Mesothelial cell of epicardium (in vitro differentiated cells): ENCODE results near the gene DAAM1. TPM values are rescaled to one million over a fixed set of nuclear protein-coding genes. Genes with fewer than 3 reads are reported as not detected.

ENCODE experiments used
- DNase-seq, 2 experiments: peaks; one replicate each; pipeline ENCODE4 v3.0.0; 2021; ENCODE audit warnings: low spot score in 2 of 2; ENCODE audit not compliant: unreplicated experiment in 2 of 2
- H3K27ac Mint-ChIP-seq: 2 replicates; pipeline ENCODE4 v1.8.0; 2021; ENCODE audit warnings: mixed read lengths
- H3K27me3 Mint-ChIP-seq: 2 replicates; pipeline ENCODE4 v1.8.0; 2021; ENCODE audit warnings: low read depth, mixed read lengths
- H3K36me3 Mint-ChIP-seq: 2 replicates; pipeline ENCODE4 v1.8.0; 2021; ENCODE audit warnings: mixed read lengths
- H3K4me1 Mint-ChIP-seq: 2 replicates; pipeline ENCODE4 v1.8.0; 2021; ENCODE audit warnings: mixed read lengths
- H3K4me3 Mint-ChIP-seq: 2 replicates; pipeline ENCODE4 v1.8.0; 2021; ENCODE audit warnings: mild to moderate bottlenecking, moderate library complexity, mixed read lengths
- H3K9me3 Mint-ChIP-seq: 2 replicates; pipeline ENCODE4 v1.8.0; 2021; ENCODE audit warnings: mixed read lengths
- CTCF ChIP-seq: fragments of 200-600 bp; sonication (generic); IDR thresholded peaks from one replicate; pipeline ENCODE4 v1.5.0; 2021; ENCODE audit warnings: antibody characterized with exemption; ENCODE audit not compliant: unreplicated experiment
- total RNA-seq: library from RNA; stranded (reverse); gene quantifications from 3 replicates; pipeline ENCODE4 v1.2.1, GENCODE V29; 2021

DAAM1 gene
- total RNA-seq, 1 donor from 2014 or later, result 44.2 TPM

DNA sequence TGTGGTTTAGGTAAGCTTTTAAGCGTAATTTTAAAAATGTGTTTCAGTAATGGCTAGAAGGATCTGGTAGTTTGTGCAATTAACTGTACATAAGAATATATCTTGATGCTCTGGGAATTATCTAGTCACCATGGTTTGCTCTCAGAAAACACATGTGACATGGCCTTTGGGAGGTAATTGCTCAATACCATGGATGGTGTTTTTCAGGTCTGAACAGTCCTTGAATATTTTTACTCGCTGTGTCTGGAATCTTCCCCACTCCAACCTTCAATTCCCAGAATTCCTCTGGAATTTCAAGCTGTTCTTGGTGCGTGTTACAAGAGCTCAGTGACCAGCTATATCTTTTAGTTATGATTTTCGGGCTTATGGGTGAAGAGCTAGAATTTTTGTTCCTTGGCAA lies 85.3 kb downstream of the DAAM1 start:
- no peaks in the 10 kb centered on the region for H3K27me3 Mint-ChIP-seq
- peaks cover under 1% of the 10 kb centered on the region for H3K9me3 Mint-ChIP-seq
- peaks cover 33% of the 10 kb centered on the region for H3K4me1 Mint-ChIP-seq
- peaks cover 6% of the 10 kb centered on the region for H3K36me3 Mint-ChIP-seq
- H3K4me3 Mint-ChIP-seq, result no peak overlapping the region
- TF ChIP-seq CTCF, result no peak
- no peak overlapping the region for H3K27ac Mint-ChIP-seq
- DNase-seq, result no peak

GRCh38 chr14:59274991-59275391 lies 86.5 kb downstream of the DAAM1 start:
- Mint-ChIP-seq H3K27ac (peak overlapping the region; percentile 12), H3K4me3 (no peak overlapping the region)

DNA sequence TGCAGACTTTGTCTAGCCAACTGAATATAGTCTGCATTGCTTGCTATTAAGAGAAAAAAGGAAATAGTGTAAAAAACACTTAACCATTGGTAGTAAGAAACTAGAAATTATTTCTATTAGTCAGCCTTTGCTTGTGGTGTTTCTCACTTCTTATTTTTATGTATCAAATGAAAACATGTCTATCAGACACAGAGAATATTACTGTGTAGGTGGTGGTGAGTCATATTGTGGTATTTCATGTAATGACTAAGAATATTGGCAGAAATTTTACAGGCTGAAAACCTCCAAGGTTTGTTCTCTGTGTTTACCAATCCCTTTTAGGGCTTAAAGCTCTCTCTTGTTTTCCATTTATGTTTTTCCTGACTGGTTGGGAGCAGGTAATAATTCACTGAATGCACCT lies 87.2 kb downstream of the DAAM1 start:
- no peak overlapping the region for H3K27ac Mint-ChIP-seq
- H3K4me1 Mint-ChIP-seq, result peaks cover 33% of the 10 kb centered on the region
- DNase-seq, result no peak
- no peak for TF ChIP-seq CTCF
- H3K27me3 Mint-ChIP-seq, result no peaks in the 10 kb centered on the region
- H3K36me3 Mint-ChIP-seq, result peaks cover 4% of the 10 kb centered on the region
- no peak overlapping the region for H3K4me3 Mint-ChIP-seq
- H3K9me3 Mint-ChIP-seq, result peaks cover 4% of the 10 kb centered on the region

More at GRCh38 chr14:59274991-59275391, 86.5 kb downstream of the DAAM1 start:
- TF ChIP-seq CTCF, result no peak
- Mint-ChIP-seq H3K27me3 (no peaks in the 10 kb centered on the region), H3K4me1 (peaks cover 38% of the 10 kb centered on the region), H3K9me3 (peaks cover 4% of the 10 kb centered on the region), H3K36me3 (peaks cover 3% of the 10 kb centered on the region)
- no peak for DNase-seq

DNA sequence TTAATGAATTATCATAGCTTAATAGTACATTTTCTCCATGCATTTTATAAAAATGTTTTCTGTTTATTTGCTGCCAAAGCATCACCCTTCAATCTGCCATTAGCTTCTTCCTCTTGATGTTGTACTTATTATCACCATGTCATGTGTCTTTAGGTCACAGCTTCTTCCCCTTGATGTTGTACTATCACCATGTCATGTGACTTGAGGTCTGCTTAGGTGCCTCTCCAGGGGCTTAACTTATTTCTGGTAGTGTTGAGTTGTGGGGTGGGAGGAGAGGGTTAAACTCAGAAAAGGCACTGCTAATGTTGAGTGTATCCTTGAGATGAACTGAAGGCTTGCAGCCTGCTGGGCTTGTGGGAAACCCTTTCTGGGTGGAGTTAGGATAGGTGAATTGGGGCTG lies 87.8 kb downstream of the DAAM1 start:
- no peak for TF ChIP-seq CTCF
- H3K27me3 Mint-ChIP-seq, result no peaks in the 10 kb centered on the region
- peaks cover 9% of the 10 kb centered on the region for H3K36me3 Mint-ChIP-seq
- H3K27ac Mint-ChIP-seq, result no peak overlapping the region
- peaks cover 4% of the 10 kb centered on the region for H3K9me3 Mint-ChIP-seq
- DNase-seq, result no peak
- H3K4me3 Mint-ChIP-seq, result no peak overlapping the region
- peaks cover 33% of the 10 kb centered on the region for H3K4me1 Mint-ChIP-seq

- H3K4me1 Mint-ChIP-seq, result peaks cover 28% of the 10 kb centered on the region
- no peak overlapping the region for H3K27ac Mint-ChIP-seq
Measured at GRCh38 chr14:59277659-59278058, 89.2 kb downstream of the DAAM1 start.

More at GRCh38 chr14:59277659-59278058, 89.2 kb downstream of the DAAM1 start:
- Mint-ChIP-seq H3K27me3 (no peaks in the 10 kb centered on the region), H3K9me3 (peaks cover 4% of the 10 kb centered on the region), H3K36me3 (peaks cover 9% of the 10 kb centered on the region), H3K4me3 (no peak overlapping the region)
- no peak for TF ChIP-seq CTCF
- DNase-seq, result no peak
